Activated CD8-positive, alpha-beta memory T cell treated with anti-CD3 and anti-CD28 coated beads, Interleukin-2, amount 50 U/mL, for 24 hours (primary cell): ENCODE results near the gene CRTC3.
"Not testable (repeated sequence)": the region's sequence is repeated elsewhere in the genome, so short reads cannot be mapped to it uniquely, and the experiment has no call there.

Experiments
- DNase-seq: peaks from one replicate; pipeline ENCODE4 v3.0.0-alpha.2; 2020; ENCODE audit errors: extremely low read depth

CRTC3 gene

GRCh38 chr15:90650117-90650955, 120.6 kb downstream of the CRTC3 start:
- DNase-seq: no peak

- DNase-seq: no peak
Observed at GRCh38 chr15:90650956-90651689, 121.4 kb downstream of the CRTC3 start.

DNA sequence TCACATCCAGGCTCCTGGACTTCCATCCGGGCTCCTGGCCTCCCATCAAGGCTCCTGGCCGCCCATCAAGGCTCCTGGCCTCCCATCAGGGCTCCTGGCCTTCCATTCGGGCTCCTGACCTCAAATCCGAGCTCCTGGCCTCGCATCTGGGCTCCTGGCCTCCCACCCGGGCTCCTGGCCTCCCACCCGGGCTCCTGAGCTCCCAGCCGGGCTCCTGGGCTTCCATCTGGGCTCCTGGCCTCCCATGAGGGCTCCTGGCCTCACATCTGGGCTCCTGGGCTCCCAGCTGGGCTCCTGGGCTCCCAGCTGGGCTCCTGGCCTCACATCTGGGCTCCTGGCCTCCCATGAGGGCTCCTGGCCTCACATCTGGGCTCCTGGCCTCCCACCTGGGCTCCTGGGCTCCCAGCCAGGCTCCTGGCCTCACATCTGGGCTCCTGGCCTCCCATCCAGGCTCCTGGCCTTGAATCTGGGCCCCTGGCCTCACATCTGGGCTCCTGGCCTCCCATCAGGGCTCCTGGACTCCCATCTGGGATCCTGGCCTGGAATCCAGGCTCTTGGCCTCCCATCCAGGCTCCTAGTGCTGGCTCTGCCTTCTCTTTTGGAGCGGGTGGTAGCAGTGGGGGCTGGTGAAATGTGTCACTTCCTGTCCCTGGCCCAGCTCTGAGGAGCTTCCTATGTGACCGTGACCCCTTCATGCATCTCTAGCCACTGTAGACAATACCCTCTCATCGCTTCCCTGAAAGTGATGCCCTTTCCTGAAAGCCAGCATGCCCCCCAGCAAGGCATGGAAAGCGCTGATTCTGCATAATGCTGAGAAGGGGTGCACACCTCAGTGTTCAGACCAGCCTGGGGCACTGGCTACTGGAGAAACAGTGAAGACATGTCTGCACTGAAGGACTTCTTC, 124.8 kb downstream of the CRTC3 start:
- no peak for DNase-seq

DNA sequence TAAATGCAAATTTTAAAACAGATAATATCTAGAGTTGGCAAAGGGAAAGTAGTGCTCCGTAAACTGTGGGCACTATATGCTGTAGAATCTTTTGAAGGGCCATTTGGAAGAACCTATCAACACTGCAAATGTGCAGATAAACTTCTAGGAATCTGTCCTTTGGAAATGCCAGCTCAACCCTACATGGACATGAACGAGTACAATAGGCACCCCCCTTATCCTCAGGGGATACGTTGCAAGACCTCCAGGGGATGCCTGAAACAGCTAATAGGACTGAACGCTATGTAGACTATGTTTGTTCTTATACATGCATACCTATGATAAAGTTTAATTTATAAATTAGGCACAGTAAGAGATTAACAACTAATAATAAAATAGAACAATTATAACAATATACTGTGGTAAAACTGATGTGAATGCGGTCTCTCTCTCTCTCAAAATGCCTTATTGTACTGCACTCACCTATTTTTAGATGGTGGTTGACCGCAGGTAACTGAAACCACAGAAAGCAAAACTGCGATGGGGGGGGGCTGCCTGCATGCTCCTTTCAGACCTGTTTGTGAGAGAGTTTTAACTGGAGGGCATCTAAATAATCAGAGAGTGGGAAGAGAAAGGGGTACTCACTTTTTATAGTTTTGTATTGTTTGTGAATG, 127.9 kb downstream of the CRTC3 start:
- peak; percentile 52 for DNase-seq

- no peak for DNase-seq
Observed at GRCh38 chr15:90659481-90659880, 129.8 kb downstream of the CRTC3 start.

DNA sequence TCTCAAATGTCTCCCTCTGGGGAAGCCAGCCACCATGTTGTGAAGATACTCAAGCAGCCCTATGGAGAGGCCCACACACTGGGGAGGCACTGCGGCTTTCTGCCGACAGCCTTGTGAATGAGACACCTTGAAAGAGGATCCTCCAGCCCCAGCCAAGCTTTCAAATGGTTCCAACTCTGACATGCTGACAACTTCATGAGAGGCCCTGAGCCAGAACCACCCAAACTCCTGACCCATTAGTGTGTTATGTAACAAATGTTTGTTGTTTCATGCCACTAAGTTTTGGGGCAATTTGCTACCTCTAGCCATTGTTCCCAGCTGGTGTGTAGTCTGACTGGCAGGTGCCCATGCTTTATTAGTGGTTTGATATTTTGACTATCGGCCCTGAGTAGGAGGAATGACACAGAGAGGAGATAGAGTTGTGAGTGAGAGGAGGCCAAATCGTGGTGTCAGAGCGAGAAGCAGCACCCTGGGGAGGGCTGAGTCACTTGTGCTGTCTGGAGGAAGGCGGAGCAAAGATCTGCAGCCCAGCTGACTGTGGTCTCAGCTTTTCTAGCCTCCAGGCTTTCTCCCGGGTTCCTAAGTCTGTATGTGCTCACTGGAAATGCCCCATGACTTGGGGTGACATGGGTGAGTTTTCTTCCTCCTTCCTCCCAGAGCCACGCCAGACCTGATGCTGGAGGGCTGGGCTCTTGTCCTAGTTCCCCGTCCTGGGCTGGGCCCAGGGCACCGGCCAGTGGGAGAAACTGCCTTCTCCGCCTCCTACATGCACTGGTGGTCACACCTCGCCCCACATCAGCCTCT, 130.7 kb downstream of the CRTC3 start:
- DNase-seq: peak; percentile 57

GRCh38 chr15:90660999-90661330, 131.2 kb downstream of the CRTC3 start:
- DNase-seq: not testable (repeated sequence)

DNA sequence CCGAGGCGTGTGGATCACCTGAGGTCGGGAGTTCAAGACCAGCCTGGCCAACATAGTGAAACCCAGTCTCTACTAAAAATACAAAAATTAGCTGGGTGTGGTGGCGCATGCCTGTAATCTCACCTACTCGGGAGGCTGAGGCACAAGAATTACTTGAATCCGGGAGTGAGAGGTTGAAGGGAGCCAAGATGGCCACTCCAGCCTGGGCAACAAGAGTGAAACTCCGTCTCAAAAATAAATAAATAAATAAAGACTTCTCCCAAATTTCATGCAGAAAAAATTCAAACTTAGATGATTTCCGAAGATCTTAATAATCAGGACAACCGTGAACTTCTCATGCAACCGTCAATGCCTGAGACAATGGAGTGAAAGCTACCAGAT, 134.3 kb downstream of the CRTC3 start:
- not testable (repeated sequence) for DNase-seq

DNA sequence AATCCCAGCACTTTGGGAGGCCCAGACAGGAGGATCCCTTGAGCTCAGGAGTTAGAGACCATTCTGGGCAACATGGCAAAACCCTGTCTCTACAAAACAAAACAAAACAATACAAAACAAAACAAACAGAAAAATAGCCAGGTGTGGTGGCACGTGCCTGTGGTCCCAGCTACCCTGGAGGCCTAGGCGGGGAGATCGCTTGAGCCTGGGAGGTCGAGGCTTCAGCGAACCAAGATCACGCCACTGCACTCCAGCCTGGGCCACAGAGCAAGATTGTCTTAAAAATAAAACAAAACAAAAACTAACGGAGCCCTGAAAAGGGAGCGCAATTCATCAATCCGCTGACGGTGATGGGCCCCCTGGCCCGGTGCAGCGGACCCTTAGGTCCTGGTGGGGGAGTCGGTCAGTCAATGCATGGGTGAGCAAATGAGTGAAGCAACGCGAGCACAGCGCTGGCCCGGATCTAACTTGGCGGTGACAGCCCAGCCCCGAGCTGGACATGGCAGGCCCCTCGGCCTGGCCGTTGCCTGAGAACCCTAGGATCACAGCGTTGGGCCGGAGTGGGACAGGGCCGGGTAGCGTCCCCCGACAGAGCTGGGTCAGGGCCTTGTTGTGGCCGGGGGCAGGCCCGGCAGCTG, 135.0 kb downstream of the CRTC3 start:
- DNase-seq: no peak

GRCh38 chr15:90665288-90666134, 135.8 kb downstream of the CRTC3 start:
- no peak for DNase-seq

DNA sequence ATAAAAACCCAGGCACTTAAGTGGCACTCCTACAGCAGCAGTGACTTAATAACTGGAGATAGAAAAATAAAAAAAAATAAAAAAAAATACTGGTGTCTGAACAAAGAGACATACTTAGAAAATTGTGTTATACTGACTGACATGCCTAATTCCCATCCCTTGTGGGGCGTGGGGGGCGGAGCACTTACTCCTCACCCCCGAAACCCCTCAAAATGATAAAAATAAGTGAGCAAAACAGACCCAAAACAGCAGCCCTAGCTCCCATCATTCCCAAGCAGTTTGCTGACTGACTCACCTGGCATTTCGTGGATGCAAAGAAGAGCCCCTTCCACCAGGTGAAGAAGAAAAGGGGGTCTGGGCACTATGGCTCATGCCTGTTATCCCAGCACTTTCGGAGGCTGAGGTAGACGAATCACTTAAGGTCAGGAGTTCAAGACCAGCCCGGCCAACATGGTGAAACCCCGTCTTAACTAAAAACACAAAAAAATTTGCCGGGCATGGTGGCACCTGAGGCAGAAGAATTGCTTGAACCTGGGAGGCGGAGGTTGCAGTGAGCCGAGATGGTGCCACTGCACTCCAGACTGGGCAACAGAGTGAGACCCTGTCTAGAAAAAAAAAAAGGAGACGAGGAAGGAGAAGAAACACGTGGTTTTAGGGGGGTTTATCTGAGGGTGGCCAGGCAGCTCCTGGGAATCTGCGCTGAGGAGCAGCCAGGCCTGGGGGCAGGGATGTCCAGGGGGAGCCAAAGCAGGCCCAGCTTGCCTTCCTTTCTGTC, 136.6 kb downstream of the CRTC3 start:
- no peak for DNase-seq

- no peak for DNase-seq
Observed at GRCh38 chr15:90667073-90667754, 137.5 kb downstream of the CRTC3 start.

DNA sequence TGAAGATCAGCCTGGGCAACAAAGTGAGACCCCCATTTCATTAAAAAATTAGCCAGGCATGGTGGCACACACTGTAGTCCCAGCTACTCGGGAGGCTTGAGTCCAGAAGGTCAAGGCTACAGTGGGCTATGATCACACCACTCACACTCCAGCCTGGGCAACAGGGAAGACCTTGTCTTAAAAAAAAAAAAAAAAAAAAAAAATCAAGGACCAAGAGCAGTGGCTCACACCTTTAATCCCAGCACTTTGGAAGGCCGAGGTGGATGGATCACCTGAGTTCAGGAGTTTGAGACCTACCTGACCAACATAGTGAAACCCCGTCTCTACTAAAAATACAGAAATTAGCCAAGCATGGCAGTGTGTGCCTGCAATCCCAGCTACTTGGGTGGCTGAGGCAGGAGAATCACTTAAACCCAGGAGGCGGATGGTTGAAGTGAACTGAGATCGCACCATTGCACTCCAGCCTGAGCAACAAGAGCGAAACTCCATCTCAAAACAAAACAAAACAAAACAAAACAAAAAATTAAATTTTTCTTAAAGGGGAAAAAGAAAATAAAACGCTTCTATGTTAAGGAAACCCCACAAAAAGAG, 138.1 kb downstream of the CRTC3 start:
- DNase-seq: not testable (repeated sequence)

- DNase-seq: not testable (repeated sequence)
Observed at GRCh38 chr15:90670631-90671030, 140.9 kb downstream of the CRTC3 start.

GRCh38 chr15:90671216-90671615, 141.5 kb downstream of the CRTC3 start:
- DNase-seq: no peak

DNA sequence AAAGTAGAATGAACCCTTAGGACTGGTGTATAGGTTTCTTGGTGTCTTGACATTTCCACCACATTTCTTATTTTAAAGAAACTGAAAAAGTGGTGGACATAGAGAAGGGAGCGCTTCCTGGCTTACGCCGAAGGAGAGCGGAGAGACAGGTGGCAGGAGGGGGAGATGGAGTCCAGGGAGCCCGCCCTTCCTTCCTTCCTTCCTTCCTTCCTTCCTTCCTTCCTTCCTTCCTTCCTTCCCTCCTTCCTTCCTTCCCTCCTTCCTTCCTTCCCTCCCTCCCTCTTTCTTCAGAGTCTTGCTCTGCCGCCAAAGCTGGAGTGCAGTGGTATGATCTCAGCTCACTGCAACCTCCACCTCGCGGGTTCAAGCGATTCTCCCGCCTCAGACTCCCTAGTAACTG, 143.6 kb downstream of the CRTC3 start:
- not testable (repeated sequence) for DNase-seq

DNA sequence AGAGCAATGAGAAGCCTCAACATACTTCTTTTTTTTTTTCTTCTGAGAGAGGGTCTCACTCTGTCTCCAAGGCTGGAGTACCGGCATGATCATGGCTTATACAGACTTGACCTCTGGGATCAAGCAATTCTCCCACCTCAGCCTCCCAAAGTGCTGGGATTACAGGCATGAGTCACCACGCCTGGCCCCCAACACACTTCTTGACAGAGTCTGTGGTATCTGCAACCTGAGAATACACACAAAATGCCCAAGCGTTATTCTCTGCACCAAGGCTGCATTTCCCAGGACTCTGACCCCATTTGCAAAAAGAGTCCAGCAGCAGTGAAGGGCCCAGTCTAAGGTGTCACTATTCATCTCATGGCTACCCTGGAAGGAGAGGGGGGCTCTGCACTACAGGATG, 144.8 kb downstream of the CRTC3 start:
- DNase-seq: no peak

GRCh38 chr15:90675464-90675863, 145.7 kb downstream of the CRTC3 start:
- no peak for DNase-seq
